Measurements from ENCODE around the gene DUOXA2.

- TF ChIP-seq ELF4 (IDR thresholded peaks at IDR 0.05) (no peak), HDGF (IDR thresholded peaks at IDR 0.05; ENCODE audit: borderline replicate concordance) (no peak), FOXA1 (IDR thresholded peaks at IDR 0.05) (no peak), BHLHE40 (IDR thresholded peaks at IDR 0.05; ENCODE audit: borderline replicate concordance) (no peak), SP1 (IDR thresholded peaks at IDR 0.05) (no peak), SUZ12 (IDR thresholded peaks at IDR 0.05) (no peak), ARNT (IDR thresholded peaks at IDR 0.05) (no peak), TARDBP (IDR thresholded peaks at IDR 0.05) (no peak)
These were observed 2.6 kb downstream of the DUOXA2 start for GRCh38 chr15:45116482-45117307.

Measured in HEK293T (cell line).